GM12865 (cell line): Measurements from ENCODE around the gene ECT2L.

Source experiments
- DNase-seq: peaks from one replicate; pipeline ENCODE4 v3.0.0; 2010; ENCODE audit warnings: low read depth
- H3K4me3 ChIP-seq: 2 replicates; pipeline ENCODE4 v1.5.1; 2011; ENCODE audit warnings: mild to moderate bottlenecking, low read depth, low read length, control low read depth
- CTCF ChIP-seq: IDR thresholded peaks from 2 replicates; pipeline ENCODE4 v1.5.1; 2011; ENCODE audit warnings: low read length, control low read depth, low read depth, inconsistent platforms; ENCODE audit not compliant: insufficient read depth; ENCODE audit errors: missing control alignments

The ECT2L gene

GRCh38 chr6:138795809-138796603, at the start of gene ECT2L:
Gene ECT2L, plus strand, starts transcription at chr6:138796087. Its CDS starts 17,188 bp downstream, at chr6:138813275.
- no peak within 1 kb of the TSS for H3K4me3 ChIP-seq
- no peak for DNase-seq
- no peak for TF ChIP-seq CTCF

- DNase-seq = no peak
- TF ChIP-seq CTCF = peak; percentile 6
- no peak overlapping the region for H3K4me3 ChIP-seq
These were observed 43.9 kb upstream of the ECT2L start for GRCh38 chr6:138752017-138752416.

GRCh38 chr6:138757136-138757535, 38.8 kb upstream of the ECT2L start:
- DNase-seq = no peak
- TF ChIP-seq CTCF = no peak

GRCh38 chr6:138765896-138766655, 29.8 kb upstream of the ECT2L start:
- H3K4me3 ChIP-seq = no peak overlapping the region
- TF ChIP-seq CTCF = peak; percentile 36
- peak; percentile 36 for DNase-seq

More at GRCh38 chr6:138757136-138757535, 38.8 kb upstream of the ECT2L start:
- H3K4me3 ChIP-seq = no peak overlapping the region

GRCh38 chr6:138769102-138769676, 26.7 kb upstream of the ECT2L start:
- no peak overlapping the region for H3K4me3 ChIP-seq
- TF ChIP-seq CTCF = no peak
- DNase-seq = no peak

GRCh38 chr6:138772596-138773176, 23.2 kb upstream of the ECT2L start:
- no peak for TF ChIP-seq CTCF
- DNase-seq = peak; percentile 15
- H3K4me3 ChIP-seq = peak overlapping the region; percentile 100
